Esophagus squamous epithelium (tissue), 5 donors: ENCODE data around the gene CFAP70. TPM values are rescaled to one million over a fixed set of nuclear protein-coding genes. Genes with fewer than 3 reads are reported as not detected.

Source experiments
- DNase-seq: peaks from one replicate; lab custom pipeline; 2025; lab: John Stamatoyannopoulos, UW
- H3K27ac ChIP-seq, 4 donors: fragments of 200-600 bp; sonication (generic); one replicate each; pipeline ENCODE4 v1.5.1; 2016 to 2019; ENCODE audit warnings: mild to moderate bottlenecking in 1 of 4
- H3K27me3 ChIP-seq, 4 donors: fragments of 200-600 bp; sonication (generic); 1 replicate in 3 of 4; 2 replicates in 1 of 4; pipeline versions ENCODE4 v1.5.1 to v1.6.0; 2017 to 2021; ENCODE audit warnings: antibody characterized with exemption in 1 of 4
- H3K36me3 ChIP-seq, 3 donors: fragments of 200-600 bp; sonication (generic); one replicate each; pipeline ENCODE4 v1.5.1; 2016 to 2019
- H3K4me1 ChIP-seq, 3 donors: fragments of 200-600 bp; sonication (generic); one replicate each; pipeline ENCODE4 v1.5.1; 2017 to 2019
- H3K4me3 ChIP-seq, 4 donors: fragments of 200-600 bp; sonication (generic); 1 replicate in 3 of 4; 2 replicates in 1 of 4; pipeline ENCODE4 v1.5.1; 2016 to 2019; ENCODE audit warnings: mild to moderate bottlenecking in 2 of 4, moderate library complexity in 1 of 4
- H3K9me3 ChIP-seq, 3 donors: fragments of 200-600 bp; sonication (generic); one replicate each; pipeline ENCODE4 v1.5.1; 2016 to 2019
- CTCF ChIP-seq, 6 experiments: fragments of 450-650 bp in 4 of 6; fragments of 200-600 bp in 2 of 6; sonication (generic) in 2 of 6; IDR thresholded peaks; one replicate each; pipeline ENCODE4 v1.5.1; 2016 to 2019; ENCODE audit warnings: antibody characterized with exemption in 6 of 6, mild to moderate bottlenecking in 4 of 6, moderate library complexity in 4 of 6
- POLR2A ChIP-seq, 4 donors: fragments of 450-650 bp; IDR thresholded peaks; one replicate each; pipeline ENCODE4 v1.6.1; 2017; ENCODE audit warnings: antibody characterized with exemption in 4 of 4, mild to moderate bottlenecking in 4 of 4, moderate library complexity in 3 of 4
- WGBS, 2 donors: methylation state at CpG; one replicate each; pipeline ENCODE4 v1.1.5; 2018; 5-methylcytosine and 5-hydroxymethylcytosine counted together
- intact Hi-C: fragments of 100-400 bp; cut with DNase I; formaldehyde crosslinking; loops from one replicate; pipeline ENCODE4 v1.15.0; 2022
- total RNA-seq, 4 donors: library from RNA; depleted of rRNA; stranded (reverse); fragments of >200 nt; gene quantifications; one replicate each; pipeline ENCODE4 v1.1.0, GENCODE V29; 2016
- donor health status: DM: yes; HTN: yes; CAD: no.

Gene CFAP70
- total RNA-seq: 1 to 10 TPM in 1 of 4 donors, under 1 TPM in 3; 0.22 to 2.5 (median 0.66) TPM

- H3K4me1 ChIP-seq: peaks cover 0 to 13% (median 3%) of the 10 kb centered on the region in 3 donors
- peaks cover 0 to 5% (median 0%) of the 10 kb centered on the region in 3 donors for H3K36me3 ChIP-seq
- no peaks in the 10 kb centered on the region for H3K27me3 ChIP-seq
- no peak for TF ChIP-seq POLR2A (IDR thresholded peaks at IDR 0.05)
- no peak for TF ChIP-seq CTCF (IDR thresholded peaks at IDR 0.05)
- WGBS, 2 donors: 0% methylated on average over 33 to 42 of the region's 45 CpGs
- H3K4me3 ChIP-seq: peak within 1 kb of the TSS; percentile 53 to 80 (median 72)
- no peaks in the 10 kb centered on the region for H3K9me3 ChIP-seq
- intact Hi-C loops: no loop called here
- DNase-seq: peak; percentile 46
- peak within 1 kb of the TSS; percentile 16 to 81 (median 66) for H3K27ac ChIP-seq
Measured at GRCh38 chr10:73358331-73359279, at the start of gene CFAP70. Gene CFAP70, minus strand, starts transcription at chr10:73358864. Its CDS starts 4,068 bp downstream, at chr10:73354796.

GRCh38 chr10:73408061-73408460 is 49.4 kb upstream of the CFAP70 start:
- H3K27me3 ChIP-seq: no peaks in the 10 kb centered on the region
- WGBS, 2 donors: 74 to 83% methylated on average over 5 of the region's 5 CpGs
- no peak for DNase-seq
- H3K4me1 ChIP-seq: peaks cover 0 to 47% (median 11%) of the 10 kb centered on the region in 3 donors
- no peak overlapping the region for H3K27ac ChIP-seq
- H3K4me3 ChIP-seq: no peak overlapping the region
- intact Hi-C loops: no loop called here
- no peak for TF ChIP-seq CTCF (IDR thresholded peaks at IDR 0.05)
- TF ChIP-seq POLR2A (IDR thresholded peaks at IDR 0.05): no peak
- H3K36me3 ChIP-seq: peaks cover 0 to 18% (median 0%) of the 10 kb centered on the region in 3 donors
- no peaks in the 10 kb centered on the region for H3K9me3 ChIP-seq

GRCh38 chr10:73407495-73407894 is 48.8 kb upstream of the CFAP70 start:
- 78 to 85% methylated on average over 1 of the region's 1 CpG for WGBS, 2 donors
- TF ChIP-seq POLR2A (IDR thresholded peaks at IDR 0.05) (no peak), CTCF (IDR thresholded peaks at IDR 0.05) (no peak)
- intact Hi-C loops: no loop called here

GRCh38 chr10:73406846-73407245 is 48.2 kb upstream of the CFAP70 start:
- Histone ChIP-seq H3K27ac (no peak overlapping the region), H3K27me3 (no peaks in the 10 kb centered on the region), H3K4me1 (peaks cover 0 to 35% (median 4%) of the 10 kb centered on the region in 3 donors), H3K36me3 (peaks cover 0 to 18% (median 0%) of the 10 kb centered on the region in 3 donors), H3K9me3 (no peaks in the 10 kb centered on the region), H3K4me3 (no peak overlapping the region)
- 78 to 91% methylated on average over 5 of the region's 5 CpGs for WGBS, 2 donors
- no peak for DNase-seq
- TF ChIP-seq POLR2A (IDR thresholded peaks at IDR 0.05) (no peak), CTCF (IDR thresholded peaks at IDR 0.05) (no peak)
- intact Hi-C loops: no loop called here

More at GRCh38 chr10:73407495-73407894, 48.8 kb upstream of the CFAP70 start:
- Histone ChIP-seq H3K27me3 (no peaks in the 10 kb centered on the region), H3K9me3 (no peaks in the 10 kb centered on the region), H3K27ac (no peak overlapping the region), H3K4me1 (peaks cover 0 to 41% (median 11%) of the 10 kb centered on the region in 3 donors), H3K36me3 (peaks cover 0 to 18% (median 0%) of the 10 kb centered on the region in 3 donors), H3K4me3 (no peak overlapping the region)
- DNase-seq: no peak

- intact Hi-C loops: no loop called here
- H3K27me3 ChIP-seq: no peaks in the 10 kb centered on the region
- H3K27ac ChIP-seq: no peak overlapping the region
- peaks cover 0 to 25% (median 0%) of the 10 kb centered on the region in 3 donors for H3K36me3 ChIP-seq
- WGBS, 2 donors: 81 to 93% methylated on average over 3 of the region's 3 CpGs
- peaks cover 0 to 26% (median 3%) of the 10 kb centered on the region in 3 donors for H3K4me1 ChIP-seq
- H3K4me3 ChIP-seq: no peak overlapping the region
- no peak for DNase-seq
- H3K9me3 ChIP-seq: no peaks in the 10 kb centered on the region
- TF ChIP-seq CTCF (IDR thresholded peaks at IDR 0.05): no peak
- no peak for TF ChIP-seq POLR2A (IDR thresholded peaks at IDR 0.05)
Measured at GRCh38 chr10:73405556-73405955, 46.9 kb upstream of the CFAP70 start.
